GM04503 (cell line): ENCODE data around the gene P2RX2.

Source experiments
- DNase-seq: peaks from one replicate; pipeline ENCODE4 v3.0.0-alpha.2; 2012; ENCODE audit warnings: low read depth

The P2RX2 gene

GRCh38 chr12:132662901-132663755 is 44.6 kb downstream of the P2RX2 start:
- DNase-seq = no peak

- no peak for DNase-seq
These were observed 45.9 kb downstream of the P2RX2 start for GRCh38 chr12:132664206-132665148.

GRCh38 chr12:132665149-132665491 is 46.5 kb downstream of the P2RX2 start:
- DNase-seq = no peak

- DNase-seq = no peak
These were observed 47.2 kb downstream of the P2RX2 start for GRCh38 chr12:132665794-132666193.

- DNase-seq = no peak
These were observed 49.9 kb downstream of the P2RX2 start for GRCh38 chr12:132668191-132669088.

GRCh38 chr12:132669166-132669879 is 50.7 kb downstream of the P2RX2 start:
- DNase-seq = no peak
